ENCODE measurements around the gene ROR2. TPM values are rescaled to one million over a fixed set of nuclear protein-coding genes. Genes with fewer than 3 reads are reported as not detected.

Gene ROR2
- total RNA-seq, 1 experiment from 2014 or later: 5.9 TPM

GRCh38 chr9:91927922-91928510 lies 22.0 kb downstream of the ROR2 start:
- Histone ChIP-seq H3K27ac (ENCODE audit: low read length) (no peak overlapping the region), H3K4me1 (ENCODE audit: control insufficient read depth, insufficient read depth, low read length) (no peaks in the 10 kb centered on the region), H3K9me3 (ENCODE audit: control insufficient read depth, insufficient read depth, low read depth, low read length) (peaks cover 14% of the 10 kb centered on the region; the same call in 1 of the 2 replicates), H3K4me3 (ENCODE audit: low read depth in 2 of 2, low read length in 2 of 2) (no peak overlapping the region), H3K36me3 (ENCODE audit: control insufficient read depth, insufficient read depth, low read length) (no peaks in the 10 kb centered on the region), H3K27me3 (ENCODE audit: control insufficient read depth, insufficient read depth, low read length) (no peaks in the 10 kb centered on the region)
- BruUV-seq (replicated peaks): no TSS peak
- POLR2A ChIA-PET: no interaction called here
- intact Hi-C loops (cut with micrococcal nuclease; ENCODE audit: unreplicated experiment) (no loop called here), in situ Hi-C loops (cut with HindIII; ENCODE audit: low pct_unique_long_range_greater_than_20kb, low sequenced_read_pairs) (no loop called here)
- CTCF ChIA-PET: no interaction called here
- TF ChIP-seq POLR2AphosphoS5 (IDR thresholded peaks at IDR 0.05; ENCODE audit: low read depth, low read length): no peak
- TF ChIP-seq REST (IDR thresholded peaks at IDR 0.05; ENCODE audit: insufficient read depth in 1 of 2, low read depth in 2 of 2, low read length in 1 of 2): no peak
- no peak for TF ChIP-seq CTCF (IDR thresholded peaks at IDR 0.05)
- TF ChIP-seq TCF7L2 (IDR thresholded peaks at IDR 0.05; ENCODE audit: low read depth, low read length): no peak
- ATAC-seq: no peak
- DNase-seq (ENCODE audit: low read depth, low spot score): no peak

GRCh38 chr9:91924090-91924489 lies 25.9 kb downstream of the ROR2 start:
- H3K27me3 ChIP-seq (ENCODE audit: control insufficient read depth, insufficient read depth, low read length): no peaks in the 10 kb centered on the region
- H3K9me3 ChIP-seq (ENCODE audit: control insufficient read depth, insufficient read depth, low read depth, low read length): no peaks in the 10 kb centered on the region
- in situ Hi-C loops (cut with HindIII; ENCODE audit: low pct_unique_long_range_greater_than_20kb, low sequenced_read_pairs) (no loop called here), intact Hi-C loops (cut with micrococcal nuclease; ENCODE audit: unreplicated experiment) (no loop called here)
- no peak overlapping the region for H3K27ac ChIP-seq (ENCODE audit: low read length)
- H3K36me3 ChIP-seq (ENCODE audit: control insufficient read depth, insufficient read depth, low read length): no peaks in the 10 kb centered on the region
- H3K4me3 ChIP-seq (ENCODE audit: low read depth in 2 of 2, low read length in 2 of 2): no peak overlapping the region
- no peak for DNase-seq (ENCODE audit: low read depth, low spot score)
- ATAC-seq: no peak
- no peaks in the 10 kb centered on the region for H3K4me1 ChIP-seq (ENCODE audit: control insufficient read depth, insufficient read depth, low read length)
- CTCF ChIA-PET: no interaction called here
- TF ChIP-seq CTCF (IDR thresholded peaks at IDR 0.05): no peak
- POLR2A ChIA-PET: no interaction called here
- no TSS peak for BruUV-seq (replicated peaks)

GRCh38 chr9:91923145-91923544 lies 26.9 kb downstream of the ROR2 start:
- no peaks in the 10 kb centered on the region for H3K4me1 ChIP-seq (ENCODE audit: control insufficient read depth, insufficient read depth, low read length)
- ChIA-PET CTCF (no interaction called here), POLR2A (no interaction called here)
- intact Hi-C loops (cut with micrococcal nuclease; ENCODE audit: unreplicated experiment) (no loop called here), in situ Hi-C loops (cut with HindIII; ENCODE audit: low pct_unique_long_range_greater_than_20kb, low sequenced_read_pairs) (no loop called here)
- H3K9me3 ChIP-seq (ENCODE audit: control insufficient read depth, insufficient read depth, low read depth, low read length): no peaks in the 10 kb centered on the region
- no peak overlapping the region for H3K4me3 ChIP-seq (ENCODE audit: low read depth in 2 of 2, low read length in 2 of 2)
- DNase-seq (ENCODE audit: low read depth, low spot score) (no peak), ATAC-seq (no peak)
- no peaks in the 10 kb centered on the region for H3K36me3 ChIP-seq (ENCODE audit: control insufficient read depth, insufficient read depth, low read length)
- no TSS peak for BruUV-seq (replicated peaks)
- TF ChIP-seq CTCF (IDR thresholded peaks at IDR 0.05) (no peak), SIN3A (IDR thresholded peaks at IDR 0.05; ENCODE audit: borderline replicate concordance, insufficient read depth, low read depth, low read length) (no peak), TCF7L2 (IDR thresholded peaks at IDR 0.05; ENCODE audit: low read depth, low read length) (no peak), REST (IDR thresholded peaks at IDR 0.05; ENCODE audit: insufficient read depth in 1 of 2, low read depth in 2 of 2, low read length in 1 of 2) (no peak), POLR2AphosphoS5 (IDR thresholded peaks at IDR 0.05; ENCODE audit: low read depth, low read length) (no peak)
- no peaks in the 10 kb centered on the region for H3K27me3 ChIP-seq (ENCODE audit: control insufficient read depth, insufficient read depth, low read length)
- no peak overlapping the region for H3K27ac ChIP-seq (ENCODE audit: low read length)

Data from Panc1 (cell line).